ENCODE data around the gene KRTAP20-4.

The KRTAP20-4 gene
- total RNA-seq, result 0 reads per million in 3 donors

DNA sequence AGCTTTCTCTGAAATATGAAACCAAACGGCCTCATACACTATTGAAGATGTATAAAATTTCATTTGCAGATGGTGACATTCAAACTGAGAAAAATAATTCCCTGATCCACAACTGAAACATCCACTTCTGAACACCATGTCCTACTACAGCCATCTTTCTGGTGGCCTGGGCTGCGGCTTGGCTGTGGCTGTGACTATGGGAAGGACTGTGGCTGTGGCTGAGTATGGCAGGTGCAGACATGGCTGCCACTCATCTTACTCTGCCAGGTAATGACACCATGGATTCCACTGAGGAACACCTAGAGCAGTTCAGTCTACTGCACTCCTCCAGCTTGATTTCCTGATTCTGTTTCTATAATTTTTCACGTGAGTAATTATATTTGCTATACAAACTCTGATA lies at the start of gene KRTAP20-4:
Gene KRTAP20-4, plus strand, starts transcription at position 106 of the 400 bp plus-strand sequence.
- no peak within 1 kb of the TSS for H3K4me3 ChIP-seq (ENCODE audit: insufficient read depth, low read depth, low read length, poor library complexity, severe bottlenecking)
- no peak within 1 kb of the TSS for H3K27ac ChIP-seq (ENCODE audit: insufficient read depth, low read length, poor library complexity, severe bottlenecking)
- no peaks in the 10 kb centered on the region for H3K9me3 ChIP-seq (ENCODE audit: control insufficient read depth, low read length)
- no peaks in the 10 kb centered on the region for H3K27me3 ChIP-seq (replicated peaks; ENCODE audit: control insufficient read depth, insufficient read depth, low read length, poor library complexity, severe bottlenecking)
- no peaks in the 10 kb centered on the region for H3K36me3 ChIP-seq (ENCODE audit: control insufficient read depth, insufficient read depth, low read length)
- DNase-seq, result no peak
- H3K4me1 ChIP-seq (ENCODE audit: control insufficient read depth, insufficient read depth, low read length, poor library complexity, severe bottlenecking), result no peaks in the 10 kb centered on the region

DNA sequence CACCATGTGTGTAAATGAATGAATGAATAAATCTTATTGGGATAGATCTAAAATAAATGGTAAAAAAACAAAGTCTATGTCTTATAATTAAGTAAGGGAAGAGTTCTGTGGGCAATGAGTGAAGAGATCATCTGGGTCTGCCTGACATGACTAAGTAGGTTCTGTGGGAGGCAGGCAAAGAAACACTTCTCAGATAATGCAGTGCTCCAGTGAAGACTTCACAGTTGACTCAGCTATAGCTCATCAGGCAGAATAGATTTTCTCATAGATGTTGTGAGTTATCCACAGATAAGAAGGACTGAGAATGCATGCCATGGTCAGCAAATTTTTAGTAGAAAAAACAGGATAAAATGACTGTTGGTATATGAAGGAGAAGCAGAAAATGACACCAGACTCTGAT lies 42.7 kb upstream of the KRTAP20-4 start:
- Histone ChIP-seq H3K4me3 (ENCODE audit: insufficient read depth, low read depth, low read length, poor library complexity, severe bottlenecking) (no peak overlapping the region), H3K27ac (ENCODE audit: insufficient read depth, low read length, poor library complexity, severe bottlenecking) (no peak overlapping the region), H3K36me3 (ENCODE audit: control insufficient read depth, insufficient read depth, low read length) (no peaks in the 10 kb centered on the region), H3K27me3 (replicated peaks; ENCODE audit: control insufficient read depth, insufficient read depth, low read length, poor library complexity, severe bottlenecking) (no peaks in the 10 kb centered on the region), H3K4me1 (ENCODE audit: control insufficient read depth, insufficient read depth, low read length, poor library complexity, severe bottlenecking) (no peaks in the 10 kb centered on the region), H3K9me3 (ENCODE audit: control insufficient read depth, low read length) (no peaks in the 10 kb centered on the region)
- no peak for DNase-seq

DNA sequence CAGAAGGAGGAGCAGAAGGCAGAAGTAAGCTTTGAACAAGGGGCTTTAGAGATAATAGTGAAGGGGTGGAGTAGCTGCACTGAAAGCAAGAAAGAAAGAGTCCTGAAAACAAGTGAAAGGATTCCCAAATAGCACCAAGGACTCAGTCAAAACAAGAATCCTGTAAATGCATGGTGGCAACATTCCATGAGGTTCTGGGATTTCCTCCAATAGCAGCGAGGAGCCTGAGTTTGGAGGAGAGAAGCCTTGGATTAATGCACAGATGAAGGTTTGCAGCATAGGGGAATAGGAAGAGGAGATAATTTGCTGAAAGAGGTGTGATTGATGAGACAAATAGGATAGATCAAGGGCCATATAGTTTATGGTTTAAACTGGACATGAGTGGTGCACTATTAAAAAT lies 41.1 kb upstream of the KRTAP20-4 start:
- H3K27me3 ChIP-seq (replicated peaks; ENCODE audit: control insufficient read depth, insufficient read depth, low read length, poor library complexity, severe bottlenecking), result no peaks in the 10 kb centered on the region
- no peak for DNase-seq
- H3K4me3 ChIP-seq (ENCODE audit: insufficient read depth, low read depth, low read length, poor library complexity, severe bottlenecking), result no peak overlapping the region
- no peaks in the 10 kb centered on the region for H3K9me3 ChIP-seq (ENCODE audit: control insufficient read depth, low read length)
- no peaks in the 10 kb centered on the region for H3K4me1 ChIP-seq (ENCODE audit: control insufficient read depth, insufficient read depth, low read length, poor library complexity, severe bottlenecking)
- no peak overlapping the region for H3K27ac ChIP-seq (ENCODE audit: insufficient read depth, low read length, poor library complexity, severe bottlenecking)
- H3K36me3 ChIP-seq (ENCODE audit: control insufficient read depth, insufficient read depth, low read length), result no peaks in the 10 kb centered on the region

DNA sequence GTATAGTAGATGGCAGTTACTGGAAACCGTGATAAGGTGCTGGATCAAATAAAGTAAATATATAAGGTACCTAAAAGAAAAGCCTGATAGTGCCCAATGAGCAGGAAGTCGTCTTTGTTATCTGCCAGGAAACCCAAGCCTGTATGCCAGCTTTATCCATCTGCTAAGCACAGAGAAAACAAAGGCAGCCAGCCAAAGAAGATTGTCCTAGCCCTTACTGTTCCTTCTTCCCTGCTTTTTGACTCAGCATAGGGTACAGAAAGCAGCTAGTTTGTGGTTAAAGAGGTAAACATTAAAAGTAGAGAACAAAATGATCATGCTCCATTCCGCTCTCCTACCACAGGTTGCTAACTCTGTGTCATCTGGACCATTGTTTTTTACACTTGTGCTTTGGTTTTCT lies 40.3 kb upstream of the KRTAP20-4 start:
- Histone ChIP-seq H3K9me3 (ENCODE audit: control insufficient read depth, low read length) (no peaks in the 10 kb centered on the region), H3K4me3 (ENCODE audit: insufficient read depth, low read depth, low read length, poor library complexity, severe bottlenecking) (no peak overlapping the region), H3K36me3 (ENCODE audit: control insufficient read depth, insufficient read depth, low read length) (no peaks in the 10 kb centered on the region), H3K27me3 (replicated peaks; ENCODE audit: control insufficient read depth, insufficient read depth, low read length, poor library complexity, severe bottlenecking) (no peaks in the 10 kb centered on the region), H3K4me1 (ENCODE audit: control insufficient read depth, insufficient read depth, low read length, poor library complexity, severe bottlenecking) (no peaks in the 10 kb centered on the region), H3K27ac (ENCODE audit: insufficient read depth, low read length, poor library complexity, severe bottlenecking) (no peak overlapping the region)
- no peak for DNase-seq

DNA sequence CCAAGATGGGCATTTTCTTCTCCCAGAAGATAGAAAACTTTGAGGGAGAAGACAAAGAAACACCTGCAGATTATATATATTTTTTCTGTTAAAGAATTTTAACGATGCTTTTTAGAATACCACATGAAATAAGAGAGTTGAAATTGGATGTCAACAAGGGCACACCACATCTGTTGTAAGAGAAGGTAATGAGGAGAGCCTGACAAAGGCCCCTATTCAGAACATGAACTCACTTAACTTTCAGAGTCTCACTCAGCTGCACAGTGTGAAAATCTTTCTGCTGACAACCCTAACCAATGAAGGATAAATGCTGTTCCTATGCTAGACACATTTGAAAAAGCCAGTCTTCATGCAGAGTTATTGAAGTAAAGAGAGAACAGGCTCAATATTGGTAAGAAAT lies 37.6 kb upstream of the KRTAP20-4 start:
- Histone ChIP-seq H3K4me3 (ENCODE audit: insufficient read depth, low read depth, low read length, poor library complexity, severe bottlenecking) (no peak overlapping the region), H3K27ac (ENCODE audit: insufficient read depth, low read length, poor library complexity, severe bottlenecking) (no peak overlapping the region), H3K36me3 (ENCODE audit: control insufficient read depth, insufficient read depth, low read length) (no peaks in the 10 kb centered on the region), H3K4me1 (ENCODE audit: control insufficient read depth, insufficient read depth, low read length, poor library complexity, severe bottlenecking) (no peaks in the 10 kb centered on the region), H3K27me3 (replicated peaks; ENCODE audit: control insufficient read depth, insufficient read depth, low read length, poor library complexity, severe bottlenecking) (no peaks in the 10 kb centered on the region), H3K9me3 (ENCODE audit: control insufficient read depth, low read length) (no peaks in the 10 kb centered on the region)
- DNase-seq, result no peak

DNA sequence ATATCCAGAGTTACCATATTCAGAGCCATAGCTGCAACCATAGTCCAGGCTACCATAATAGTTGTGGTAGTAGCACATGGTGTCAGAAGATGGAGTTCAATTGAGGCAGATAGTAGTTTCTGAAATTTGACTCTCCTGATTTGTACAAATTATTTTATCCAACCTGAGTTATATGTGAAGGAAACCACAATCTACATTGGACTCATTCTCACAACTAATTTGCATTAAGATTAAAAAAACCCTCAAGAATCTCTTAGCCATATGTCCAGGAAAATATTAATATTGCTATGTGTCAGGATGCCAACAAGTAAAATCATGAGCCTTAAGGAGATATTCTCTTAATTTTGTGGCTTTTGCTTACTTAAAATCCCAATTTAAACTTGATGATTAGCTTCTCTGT lies 30.1 kb upstream of the KRTAP20-4 start, which contains the start of gene KRTAP22-2:
Gene KRTAP22-2, minus strand, starts transcription at position 101 of the 400 bp plus-strand sequence.
- Histone ChIP-seq H3K36me3 (ENCODE audit: control insufficient read depth, insufficient read depth, low read length) (no peaks in the 10 kb centered on the region), H3K27me3 (replicated peaks; ENCODE audit: control insufficient read depth, insufficient read depth, low read length, poor library complexity, severe bottlenecking) (no peaks in the 10 kb centered on the region), H3K27ac (ENCODE audit: insufficient read depth, low read length, poor library complexity, severe bottlenecking) (no peak within 1 kb of the TSS), H3K4me3 (ENCODE audit: insufficient read depth, low read depth, low read length, poor library complexity, severe bottlenecking) (no peak within 1 kb of the TSS), H3K4me1 (ENCODE audit: control insufficient read depth, insufficient read depth, low read length, poor library complexity, severe bottlenecking) (no peaks in the 10 kb centered on the region), H3K9me3 (ENCODE audit: control insufficient read depth, low read length) (no peaks in the 10 kb centered on the region)
- DNase-seq, result no peak

DNA sequence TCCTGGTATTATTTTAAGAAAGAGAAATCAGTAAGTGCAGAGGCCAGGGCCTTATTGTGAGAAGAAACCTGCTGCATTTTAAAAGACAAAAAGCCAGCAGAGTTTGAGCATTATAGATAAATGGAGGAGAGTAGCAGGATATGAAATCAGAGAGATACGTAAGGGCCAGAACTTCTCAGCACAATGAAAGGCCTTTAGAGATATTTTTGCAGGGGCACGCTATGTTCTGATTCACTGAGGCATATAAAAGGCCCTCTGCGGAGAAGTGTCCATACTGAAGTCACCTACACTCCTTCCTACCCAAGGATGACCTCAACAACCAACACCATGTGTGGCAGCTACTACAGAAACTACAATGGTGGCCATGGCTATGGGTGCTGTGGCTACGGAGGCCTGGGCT lies 28.3 kb upstream of the KRTAP20-4 start, which contains the start of gene KRTAP6-3:
Gene KRTAP6-3, plus strand, starts transcription at position 301 of the 400 bp plus-strand sequence. Its CDS starts 6 bp downstream, at position 307.
- Histone ChIP-seq H3K27ac (ENCODE audit: insufficient read depth, low read length, poor library complexity, severe bottlenecking) (no peak within 1 kb of the TSS), H3K36me3 (ENCODE audit: control insufficient read depth, insufficient read depth, low read length) (no peaks in the 10 kb centered on the region), H3K27me3 (replicated peaks; ENCODE audit: control insufficient read depth, insufficient read depth, low read length, poor library complexity, severe bottlenecking) (no peaks in the 10 kb centered on the region), H3K4me1 (ENCODE audit: control insufficient read depth, insufficient read depth, low read length, poor library complexity, severe bottlenecking) (no peaks in the 10 kb centered on the region), H3K9me3 (ENCODE audit: control insufficient read depth, low read length) (no peaks in the 10 kb centered on the region), H3K4me3 (ENCODE audit: insufficient read depth, low read depth, low read length, poor library complexity, severe bottlenecking) (no peak within 1 kb of the TSS)
- no peak for DNase-seq

DNA sequence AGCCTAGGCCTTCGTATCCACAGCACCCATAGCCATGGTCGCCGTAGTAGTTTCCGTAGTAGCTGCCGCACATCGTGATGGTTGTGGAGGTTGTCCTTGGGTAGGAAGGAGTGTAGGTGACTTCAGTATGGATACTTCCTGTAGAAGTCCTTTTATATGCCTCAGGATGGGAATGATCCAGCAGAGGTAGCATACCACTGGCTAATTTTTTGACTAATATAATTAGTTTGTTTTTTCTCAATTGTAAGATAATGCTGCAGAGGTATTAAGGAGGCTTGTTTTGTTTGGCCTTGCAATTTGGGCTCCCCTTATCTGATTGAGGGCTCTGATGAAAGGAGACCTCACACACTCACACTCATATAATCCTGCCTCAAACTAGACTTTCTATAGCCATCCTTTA lies 21.6 kb upstream of the KRTAP20-4 start, which contains the start of gene KRTAP6-2:
Gene KRTAP6-2, minus strand, starts transcription at position 101 of the 400 bp plus-strand sequence. Its CDS starts 28 bp downstream, at position 73.
- Histone ChIP-seq H3K4me3 (ENCODE audit: insufficient read depth, low read depth, low read length, poor library complexity, severe bottlenecking) (no peak within 1 kb of the TSS), H3K27me3 (replicated peaks; ENCODE audit: control insufficient read depth, insufficient read depth, low read length, poor library complexity, severe bottlenecking) (no peaks in the 10 kb centered on the region), H3K27ac (ENCODE audit: insufficient read depth, low read length, poor library complexity, severe bottlenecking) (no peak within 1 kb of the TSS), H3K9me3 (ENCODE audit: control insufficient read depth, low read length) (no peaks in the 10 kb centered on the region), H3K36me3 (ENCODE audit: control insufficient read depth, insufficient read depth, low read length) (no peaks in the 10 kb centered on the region), H3K4me1 (ENCODE audit: control insufficient read depth, insufficient read depth, low read length, poor library complexity, severe bottlenecking) (no peaks in the 10 kb centered on the region)
- no peak for DNase-seq

DNA sequence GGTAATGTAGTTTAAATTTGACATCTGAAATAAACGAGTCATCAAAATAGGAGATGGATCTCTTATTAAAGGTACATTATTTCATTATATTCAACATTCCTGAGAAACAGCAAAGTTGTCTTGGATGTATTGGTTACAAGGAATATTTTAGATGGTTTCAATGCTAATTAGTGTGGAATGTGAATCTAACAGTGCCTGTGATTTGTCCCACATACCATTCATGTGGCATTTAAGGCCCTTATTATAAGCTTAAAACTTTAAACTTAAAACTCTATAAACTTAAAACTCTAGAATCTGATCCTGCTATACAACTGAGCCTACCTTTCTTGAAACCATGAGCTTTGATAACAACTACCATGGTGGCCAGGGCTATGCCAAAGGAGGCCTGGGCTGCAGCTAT lies 19.6 kb upstream of the KRTAP20-4 start, which contains the start of gene KRTAP22-1:
Gene KRTAP22-1, plus strand, starts transcription at position 301 of the 400 bp plus-strand sequence.
- Histone ChIP-seq H3K9me3 (ENCODE audit: control insufficient read depth, low read length) (no peaks in the 10 kb centered on the region), H3K27ac (ENCODE audit: insufficient read depth, low read length, poor library complexity, severe bottlenecking) (no peak within 1 kb of the TSS), H3K36me3 (ENCODE audit: control insufficient read depth, insufficient read depth, low read length) (no peaks in the 10 kb centered on the region), H3K4me1 (ENCODE audit: control insufficient read depth, insufficient read depth, low read length, poor library complexity, severe bottlenecking) (no peaks in the 10 kb centered on the region), H3K27me3 (replicated peaks; ENCODE audit: control insufficient read depth, insufficient read depth, low read length, poor library complexity, severe bottlenecking) (no peaks in the 10 kb centered on the region), H3K4me3 (ENCODE audit: insufficient read depth, low read depth, low read length, poor library complexity, severe bottlenecking) (no peak within 1 kb of the TSS)
- no peak for DNase-seq

DNA sequence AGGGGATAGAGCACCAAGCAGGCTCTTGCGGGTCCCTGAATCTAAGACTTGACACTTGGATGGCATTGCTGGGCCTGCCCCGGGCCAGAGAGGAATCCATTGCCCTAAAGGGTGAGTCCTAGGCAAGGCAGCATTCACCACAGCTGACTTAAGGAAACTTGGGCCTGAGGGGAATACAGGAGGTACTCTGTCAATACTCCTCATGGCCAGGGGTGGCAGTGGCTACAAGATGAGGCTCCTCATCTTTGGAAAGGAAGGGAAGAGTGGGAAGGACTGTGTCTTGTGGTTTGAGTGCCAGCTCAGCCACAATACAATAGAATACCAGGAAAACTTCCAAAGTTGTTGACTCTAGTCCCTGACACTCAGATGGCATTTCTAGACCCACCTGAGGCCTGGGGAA lies 14.5 kb upstream of the KRTAP20-4 start:
- DNase-seq, result no peak
- H3K36me3 ChIP-seq (ENCODE audit: control insufficient read depth, insufficient read depth, low read length), result no peaks in the 10 kb centered on the region
- no peaks in the 10 kb centered on the region for H3K27me3 ChIP-seq (replicated peaks; ENCODE audit: control insufficient read depth, insufficient read depth, low read length, poor library complexity, severe bottlenecking)
- H3K27ac ChIP-seq (ENCODE audit: insufficient read depth, low read length, poor library complexity, severe bottlenecking), result no peak overlapping the region
- H3K4me3 ChIP-seq (ENCODE audit: insufficient read depth, low read depth, low read length, poor library complexity, severe bottlenecking), result no peak overlapping the region
- H3K9me3 ChIP-seq (ENCODE audit: control insufficient read depth, low read length), result no peaks in the 10 kb centered on the region
- H3K4me1 ChIP-seq (ENCODE audit: control insufficient read depth, insufficient read depth, low read length, poor library complexity, severe bottlenecking), result no peaks in the 10 kb centered on the region

All from effector memory CD4-positive, alpha-beta T cell (primary cell).